GM11168 (cell line): Measurements from ENCODE around the gene BHLHE41.

Experiments
- in situ Hi-C: fragments of 300-500 bp; cut with MboI; formaldehyde crosslinking; loops from one replicate; pipeline ENCODE4 v1.12.0; 2022; ENCODE audit warnings: low sequenced_read_pairs; ENCODE audit not compliant: unreplicated experiment

The BHLHE41 gene

GRCh38 chr12:26124446-26125399 lies at the start of gene BHLHE41:
Gene BHLHE41 (minus strand): TSS chr12:26125037. CDS start chr12:26124779, 258 bp downstream.
- in situ Hi-C loops = no loop called here

GRCh38 chr12:26172946-26173552 lies 48.2 kb upstream of the BHLHE41 start:
- in situ Hi-C loops = no loop called here

- in situ Hi-C loops = no loop called here
Observed at GRCh38 chr12:26172539-26172938, 47.7 kb upstream of the BHLHE41 start.

GRCh38 chr12:26172013-26172412 lies 47.2 kb upstream of the BHLHE41 start:
- in situ Hi-C loops = no loop called here

- in situ Hi-C loops = loop anchor here (5.0 kb wide), 1 partner anchor 48 kb away; no protein-coding TSS in a partner anchor
Observed at GRCh38 chr12:26164118-26164517, 39.3 kb upstream of the BHLHE41 start.

- in situ Hi-C loops = loop anchor here (5.0 kb wide), 1 partner anchor 49 kb away; no protein-coding TSS in a partner anchor
Observed at GRCh38 chr12:26162905-26163304, 38.1 kb upstream of the BHLHE41 start.

- in situ Hi-C loops = loop anchor here (5.0 kb wide), 1 partner anchor 50 kb away; no protein-coding TSS in a partner anchor
Observed at GRCh38 chr12:26162174-26162573, 37.3 kb upstream of the BHLHE41 start.

GRCh38 chr12:26158078-26158764 lies 33.4 kb upstream of the BHLHE41 start:
- in situ Hi-C loops = no loop called here

- in situ Hi-C loops = no loop called here
Observed at GRCh38 chr12:26157001-26157400, 32.2 kb upstream of the BHLHE41 start.

GRCh38 chr12:26156201-26156871 lies 31.5 kb upstream of the BHLHE41 start:
- in situ Hi-C loops = no loop called here

- in situ Hi-C loops = no loop called here
Observed at GRCh38 chr12:26153421-26154154, 28.8 kb upstream of the BHLHE41 start.

- in situ Hi-C loops = no loop called here
Observed at GRCh38 chr12:26152507-26153102, 27.8 kb upstream of the BHLHE41 start.

- in situ Hi-C loops = no loop called here
Observed at GRCh38 chr12:26150736-26151450, 26.1 kb upstream of the BHLHE41 start.

- in situ Hi-C loops = no loop called here
Observed at GRCh38 chr12:26149968-26150500, 25.2 kb upstream of the BHLHE41 start.

- in situ Hi-C loops = no loop called here
Observed at GRCh38 chr12:26148291-26148690, 23.5 kb upstream of the BHLHE41 start.

GRCh38 chr12:26143291-26143690 lies 18.5 kb upstream of the BHLHE41 start:
- in situ Hi-C loops = no loop called here

- in situ Hi-C loops = no loop called here
Observed at GRCh38 chr12:26138860-26139259, 14.0 kb upstream of the BHLHE41 start.

GRCh38 chr12:26136688-26137087 lies 11.9 kb upstream of the BHLHE41 start:
- in situ Hi-C loops = no loop called here
